ENCODE results near the gene CPS1.

DNA sequence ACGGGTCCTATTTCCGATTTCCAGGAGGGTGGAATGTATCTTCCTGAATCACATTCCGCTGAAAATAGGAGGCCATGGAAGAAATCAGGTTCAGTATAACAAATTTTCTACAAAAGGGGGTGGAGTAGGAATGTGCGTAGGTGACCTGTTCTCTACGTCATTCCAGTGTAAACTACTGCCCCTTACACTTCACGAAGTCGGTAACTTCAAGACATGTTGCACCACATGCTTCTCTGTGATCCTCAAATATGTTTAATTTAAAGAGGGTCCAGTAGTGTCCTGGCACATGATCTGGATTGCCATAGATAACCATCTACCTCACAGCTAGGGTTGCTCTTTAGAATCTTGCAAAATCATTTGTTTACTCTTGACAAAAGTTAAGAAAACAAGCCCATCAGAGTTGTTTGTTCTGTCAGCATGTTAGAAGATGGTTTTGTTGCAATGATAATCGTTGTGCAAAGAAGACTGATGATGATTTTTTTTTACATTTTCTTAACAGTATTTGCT lies 7.5 kb upstream of the CPS1 start:
- TF ChIP-seq POLR2AphosphoS5 (IDR thresholded peaks at IDR 0.05; ENCODE audit: borderline replicate concordance, low read depth, low read length): no peak
- TF ChIP-seq EZH2 (IDR thresholded peaks at IDR 0.05): no peak

Data from SK-N-MC (cell line).